AG10803 (cell line): Measurements from ENCODE around the gene CD34.

Experiments
- DNase-seq: peaks from one replicate; pipeline ENCODE4 v3.0.0; 2010; ENCODE audit warnings: low read depth
- H3K4me3 ChIP-seq: 2 replicates; pipeline ENCODE4 v1.5.1; 2011; ENCODE audit warnings: mild to moderate bottlenecking, low read length, control low read depth
- TF ChIP-seq, protein P1 (sequence below): conservative IDR thresholded peaks from 2 replicates; pipeline ENCODE4 v1.5.1; 2011; ENCODE audit warnings: mild to moderate bottlenecking, low read length, control low read depth, inconsistent platforms

CD34 gene

DNA sequence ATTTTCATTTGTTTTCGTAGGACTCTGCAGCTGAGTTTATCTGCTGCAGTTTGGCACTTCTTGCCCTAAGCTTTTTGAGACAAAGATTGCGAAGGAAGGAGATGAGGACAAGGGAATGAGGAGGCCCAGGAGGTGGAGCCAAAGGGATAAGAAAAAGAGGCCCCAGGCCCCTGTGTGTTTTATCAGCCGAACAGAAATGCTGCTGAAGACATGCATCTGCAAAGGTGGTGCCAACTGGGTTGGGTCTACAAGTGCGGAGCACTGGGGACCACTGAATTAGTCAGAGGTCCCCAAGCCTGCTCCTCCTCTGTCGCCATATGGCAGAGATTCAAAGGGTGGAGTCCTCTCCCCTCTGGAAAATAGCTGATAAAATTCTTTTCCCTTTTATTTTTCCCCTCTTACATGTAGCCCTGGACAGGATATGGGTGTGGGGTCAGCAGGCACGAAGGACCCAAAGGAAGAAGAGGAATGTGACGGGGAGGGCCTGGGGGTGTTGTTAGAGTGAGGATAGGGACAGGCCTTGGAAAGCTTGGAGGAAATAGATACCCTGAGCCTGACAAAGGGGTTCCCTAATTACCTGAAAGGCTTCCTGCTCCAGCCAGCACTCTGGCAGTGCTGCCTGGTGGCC is 2.7 kb downstream of the CD34 start:
- no peak for DNase-seq

DNA sequence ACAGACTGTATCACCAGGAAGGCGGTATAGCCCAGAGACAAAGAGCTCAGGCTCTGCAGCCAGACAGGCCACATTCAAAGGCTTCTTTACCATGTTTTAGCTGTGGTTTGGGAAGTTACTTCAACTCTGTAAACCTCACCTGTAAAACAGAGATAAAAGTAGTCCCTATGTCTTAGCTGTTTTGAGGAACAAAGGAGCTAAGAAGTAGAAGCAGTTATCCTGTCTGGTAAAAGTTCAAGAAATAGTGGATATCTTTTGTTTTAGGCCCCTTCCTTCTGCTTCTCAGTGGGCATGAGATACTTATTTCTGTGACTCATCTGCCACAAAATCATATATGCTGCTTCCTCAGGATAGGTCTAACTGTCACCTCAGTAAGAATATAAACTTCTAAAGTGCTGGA is 6.5 kb downstream of the CD34 start:
- TF ChIP-seq, protein P1, sequence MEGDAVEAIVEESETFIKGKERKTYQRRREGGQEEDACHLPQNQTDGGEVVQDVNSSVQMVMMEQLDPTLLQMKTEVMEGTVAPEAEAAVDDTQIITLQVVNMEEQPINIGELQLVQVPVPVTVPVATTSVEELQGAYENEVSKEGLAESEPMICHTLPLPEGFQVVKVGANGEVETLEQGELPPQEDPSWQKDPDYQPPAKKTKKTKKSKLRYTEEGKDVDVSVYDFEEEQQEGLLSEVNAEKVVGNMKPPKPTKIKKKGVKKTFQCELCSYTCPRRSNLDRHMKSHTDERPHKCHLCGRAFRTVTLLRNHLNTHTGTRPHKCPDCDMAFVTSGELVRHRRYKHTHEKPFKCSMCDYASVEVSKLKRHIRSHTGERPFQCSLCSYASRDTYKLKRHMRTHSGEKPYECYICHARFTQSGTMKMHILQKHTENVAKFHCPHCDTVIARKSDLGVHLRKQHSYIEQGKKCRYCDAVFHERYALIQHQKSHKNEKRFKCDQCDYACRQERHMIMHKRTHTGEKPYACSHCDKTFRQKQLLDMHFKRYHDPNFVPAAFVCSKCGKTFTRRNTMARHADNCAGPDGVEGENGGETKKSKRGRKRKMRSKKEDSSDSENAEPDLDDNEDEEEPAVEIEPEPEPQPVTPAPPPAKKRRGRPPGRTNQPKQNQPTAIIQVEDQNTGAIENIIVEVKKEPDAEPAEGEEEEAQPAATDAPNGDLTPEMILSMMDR = no peak
- no peak overlapping the region for H3K4me3 ChIP-seq
- no peak for DNase-seq

More for the DNA sequence above, 2.7 kb downstream of the CD34 start:
- H3K4me3 ChIP-seq = no peak overlapping the region
- TF ChIP-seq, protein P1 = no peak

DNA sequence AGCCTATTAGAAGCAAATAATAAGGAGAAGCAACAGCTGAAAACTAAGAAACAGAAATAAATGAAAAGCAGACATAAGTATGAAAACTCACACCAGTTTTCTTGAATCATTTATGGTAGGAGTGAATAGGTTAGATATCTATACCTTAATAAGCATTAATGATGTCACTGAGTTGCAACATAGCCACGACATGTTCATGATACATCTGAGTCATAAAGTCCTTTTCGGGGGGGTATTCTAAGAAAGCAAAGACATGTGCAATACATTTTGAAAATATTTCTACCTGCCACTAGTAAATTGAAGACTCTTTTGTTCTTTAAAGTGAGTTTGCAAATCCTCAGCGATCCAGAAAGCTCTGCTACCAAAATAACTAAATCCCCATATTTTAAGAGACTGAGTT is 7.2 kb downstream of the CD34 start:
- H3K4me3 ChIP-seq = no peak overlapping the region
- TF ChIP-seq, protein P1 = no peak
- no peak for DNase-seq

DNA sequence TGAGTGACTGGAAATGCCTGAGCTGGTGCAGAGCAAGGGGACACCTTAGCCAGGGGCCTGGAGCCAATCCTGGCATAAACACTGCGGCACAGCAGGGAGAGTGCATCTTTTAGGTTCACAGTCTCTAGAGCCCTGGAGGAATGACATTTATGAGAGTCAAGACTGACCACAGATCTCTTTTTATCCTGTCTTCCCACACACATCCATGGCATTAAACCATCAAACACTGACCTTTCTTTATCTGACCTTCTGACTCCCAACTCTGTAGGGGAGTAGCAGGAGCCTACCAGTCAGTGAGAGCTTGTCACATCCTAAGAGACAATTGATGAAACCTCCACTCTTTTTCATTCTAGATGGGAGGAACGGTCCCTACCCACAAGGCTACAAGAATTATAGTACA is 7.9 kb downstream of the CD34 start:
- H3K4me3 ChIP-seq = no peak overlapping the region
- DNase-seq = no peak
- TF ChIP-seq, protein P1 = no peak

DNA sequence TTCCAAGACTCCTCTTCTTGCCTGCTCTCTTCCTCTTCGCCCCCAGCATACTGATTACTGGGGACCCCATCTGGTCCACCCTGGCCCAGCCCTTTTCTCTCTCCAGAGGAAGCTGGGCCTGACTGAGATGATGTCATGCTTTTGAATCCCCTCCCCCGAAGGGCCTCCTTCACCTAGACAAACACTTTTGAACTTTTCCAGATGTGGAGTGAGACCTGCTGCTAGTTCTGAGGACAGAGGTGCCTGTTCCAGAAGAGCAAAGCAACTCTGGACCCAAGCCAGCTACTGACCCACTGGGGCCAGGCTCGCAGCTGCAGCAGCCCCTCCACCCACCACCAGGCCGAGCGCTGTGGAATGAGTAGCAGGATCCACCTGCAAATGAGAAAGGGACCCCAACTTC is 8.4 kb downstream of the CD34 start:
- no peak for DNase-seq
- TF ChIP-seq, protein P1 = no peak
- no peak overlapping the region for H3K4me3 ChIP-seq

DNA sequence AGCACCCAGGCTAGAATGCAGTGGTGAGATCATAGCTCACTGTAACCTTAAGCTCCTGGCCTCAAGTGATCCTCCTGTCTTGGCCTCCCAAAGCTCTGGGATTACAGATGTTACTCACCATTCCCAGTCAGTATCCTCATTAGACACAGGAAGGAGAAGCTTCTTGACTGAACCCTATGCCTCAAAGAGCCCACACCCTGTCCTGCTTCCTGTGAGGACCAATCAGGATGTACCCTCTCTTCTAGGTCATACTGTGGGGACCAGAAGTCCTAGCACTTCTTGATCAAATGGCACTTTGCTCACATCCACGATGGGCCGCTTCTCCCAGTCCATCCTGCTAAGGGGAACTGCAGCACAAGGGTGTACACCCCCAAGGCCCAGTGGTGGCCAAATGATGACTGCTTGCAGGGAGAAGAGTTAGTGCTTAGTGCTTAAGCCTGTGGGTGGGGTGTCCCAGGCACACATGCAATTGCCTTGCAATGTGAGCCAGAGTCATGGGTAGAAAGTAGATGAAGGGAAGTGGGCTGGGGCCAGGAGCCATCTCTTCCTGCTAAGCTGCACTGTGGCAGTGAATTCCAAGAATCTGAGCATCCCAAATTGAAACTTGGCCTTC is 9.8 kb downstream of the CD34 start:
- TF ChIP-seq, protein P1 = no peak

DNA sequence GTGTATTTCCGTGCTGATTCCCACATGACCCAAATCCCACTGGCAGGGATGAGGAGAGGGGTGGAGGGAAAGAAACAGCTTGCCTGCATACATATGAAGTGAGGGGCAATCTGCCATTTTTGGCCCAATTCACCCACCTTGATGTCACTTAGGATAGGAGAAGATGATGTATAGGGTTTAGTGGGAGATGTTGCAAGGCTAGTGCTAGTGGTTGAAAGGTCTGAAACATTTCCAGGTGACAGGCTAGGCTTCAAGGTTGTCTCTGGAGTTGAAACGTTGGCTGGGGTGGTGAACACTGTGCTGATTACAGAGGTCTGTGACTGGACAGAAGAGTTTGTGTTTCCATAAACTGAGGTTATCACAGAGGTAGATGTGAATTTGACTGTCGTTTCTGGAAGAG is 12.1 kb downstream of the CD34 start:
- TF ChIP-seq, protein P1 = no peak

More for the DNA sequence above, 9.8 kb downstream of the CD34 start:
- H3K4me3 ChIP-seq = no peak overlapping the region
- DNase-seq = no peak

More for the DNA sequence above, 12.1 kb downstream of the CD34 start:
- H3K4me3 ChIP-seq = no peak overlapping the region
- no peak for DNase-seq
